CD4-positive, alpha-beta memory T cell (primary cell): ENCODE measurements around the gene SLC17A3. TPM values are rescaled to one million over a fixed set of nuclear protein-coding genes. Genes with fewer than 3 reads are reported as not detected.

ENCODE experiments used
- CTCF ChIA-PET: fragments of 350-600 bp; sonication (Branson Sonifier 250); formaldehyde crosslinking; loops from one replicate; lab custom pipeline; 2021; ENCODE audit warnings: inconsistent platforms; ENCODE audit not compliant: partially characterized antibody; lab: Charles Lee
- POLR2A ChIA-PET: fragments of 350-600 bp; sonication (Branson Sonifier 250); formaldehyde crosslinking; loops from one replicate; lab custom pipeline; 2021; ENCODE audit not compliant: partially characterized antibody; lab: Charles Lee
- DNase-seq, 5 donors: peaks; one replicate each; pipeline versions ENCODE4 v3.0.0 to v3.0.0-alpha.2; 2020 to 2022; ENCODE audit warnings: mixed read lengths in 1 of 5
- H3K27ac ChIP-seq: one replicate; pipeline ENCODE4 v1.7.0; 2013; ENCODE audit warnings: low read depth, low read length
- H3K27me3 ChIP-seq: 2 replicates; pipeline ENCODE4 v1.7.0; 2013; ENCODE audit warnings: mild to moderate bottlenecking, low read length, moderate library complexity; ENCODE audit not compliant: insufficient read depth
- H3K36me3 ChIP-seq: 2 replicates; pipeline ENCODE4 v1.7.0; 2013; ENCODE audit warnings: mild to moderate bottlenecking, low read length, moderate library complexity; ENCODE audit not compliant: insufficient read depth
- H3K4me1 ChIP-seq: 2 replicates; pipeline ENCODE4 v1.7.0; 2013; ENCODE audit warnings: mild to moderate bottlenecking, low read length, moderate library complexity; ENCODE audit not compliant: insufficient read depth
- H3K4me3 ChIP-seq, 2 donors: one replicate each; pipeline ENCODE4 v1.7.0; 2013; ENCODE audit warnings: low read length in 2 of 2, mild to moderate bottlenecking in 1 of 2
- H3K9me3 ChIP-seq, 2 donors: one replicate each; pipeline ENCODE4 v1.7.0; 2013; ENCODE audit warnings: low read length in 2 of 2, control low read depth in 1 of 2; ENCODE audit not compliant: control insufficient read depth in 1 of 2
- H3K27ac Mint-ChIP-seq, 7 donors: one replicate each; pipeline ENCODE4 v1.8.0; 2020 to 2021; ENCODE audit warnings: mixed read lengths in 7 of 7, mild to moderate bottlenecking in 6 of 7, inconsistent platforms in 3 of 7, moderate library complexity in 3 of 7
- H3K27me3 Mint-ChIP-seq, 2 donors: one replicate each; pipeline ENCODE4 v1.8.0; 2020 to 2021; ENCODE audit warnings: mixed read lengths in 2 of 2
- H3K36me3 Mint-ChIP-seq, 2 donors: one replicate each; pipeline ENCODE4 v1.8.0; 2020 to 2021; ENCODE audit warnings: mixed read lengths in 2 of 2, inconsistent platforms in 1 of 2, mild to moderate bottlenecking in 1 of 2
- H3K4me1 Mint-ChIP-seq, 4 donors: one replicate each; pipeline ENCODE4 v1.8.0; 2020 to 2021; ENCODE audit warnings: mixed read lengths in 4 of 4, mild to moderate bottlenecking in 1 of 4
- H3K4me3 Mint-ChIP-seq, 8 donors: one replicate each; pipeline ENCODE4 v1.8.0; 2020 to 2021; ENCODE audit warnings: mixed read lengths in 8 of 8, mild to moderate bottlenecking in 7 of 8, moderate library complexity in 6 of 8, inconsistent platforms in 3 of 8
- H3K9me3 Mint-ChIP-seq, 8 donors: one replicate each; pipeline ENCODE4 v1.8.0; 2020 to 2021; ENCODE audit warnings: mixed read lengths in 8 of 8, mild to moderate bottlenecking in 5 of 8, inconsistent platforms in 3 of 8, moderate library complexity in 1 of 8
- intact Hi-C: fragments of 100-400 bp; cut with micrococcal nuclease; formaldehyde crosslinking; loops from one replicate; pipeline ENCODE4 v1.15.1; 2023
- polyA plus RNA-seq, 2 donors: library from polyadenylated mRNA; unstranded; fragments of 300-500 nt; fragmentation: Illumina TruSeq; gene quantifications; one replicate each; pipeline ENCODE4 v1.2.3, GENCODE V29; 2021
- total RNA-seq, 2 experiments: library from RNA; stranded (reverse); gene quantifications; one replicate each; pipeline ENCODE4 v1.2.3, GENCODE V29; 2021

SLC17A3 gene
- total and polyA plus RNA-seq, 4 experiments from 2014 or later = 0.75 to 1.00 (median 0.81) TPM; not detected in 1

DNA sequence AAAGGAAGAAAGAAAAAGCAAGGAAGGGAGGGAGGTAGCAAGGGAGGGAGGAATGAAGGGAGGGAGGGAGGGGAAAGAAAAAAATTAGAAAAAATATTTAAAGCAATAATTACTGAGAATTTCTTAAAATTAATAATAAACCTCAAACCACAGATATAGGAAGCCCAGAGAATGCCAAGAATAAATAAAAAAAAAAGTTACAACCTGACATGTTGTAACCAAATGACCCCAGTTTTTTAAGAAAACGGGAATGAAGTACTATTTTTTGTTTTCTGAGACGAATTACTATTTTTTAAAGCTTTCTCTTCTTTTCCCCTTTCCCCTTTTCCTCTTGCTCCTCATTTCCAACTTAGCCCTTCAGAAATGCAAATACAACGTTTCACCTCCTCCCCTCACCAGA is 58.8 kb downstream of the SLC17A3 start:
- H3K4me3 ChIP-seq = no peak overlapping the region
- H3K27ac Mint-ChIP-seq = no peak overlapping the region
- POLR2A ChIA-PET = interaction anchor here (0.5 kb wide), 1 partner anchor 67 kb away, joined by 3 read pairs; no protein-coding TSS in a partner anchor
- no peaks in the 10 kb centered on the region for H3K27me3 ChIP-seq
- peaks cover 0 to 5% (median 3%) of the 10 kb centered on the region in 8 donors for H3K9me3 Mint-ChIP-seq
- H3K27me3 Mint-ChIP-seq = peaks cover 1 to 4% of the 10 kb centered on the region in 2 donors
- CTCF ChIA-PET = no interaction called here
- DNase-seq = no peak
- intact Hi-C loops = no loop called here
- no peak overlapping the region for H3K27ac ChIP-seq
- H3K36me3 Mint-ChIP-seq = no peaks in the 10 kb centered on the region
- H3K4me1 ChIP-seq = no peaks in the 10 kb centered on the region
- no peaks in the 10 kb centered on the region for H3K4me1 Mint-ChIP-seq
- H3K9me3 ChIP-seq = no peaks in the 10 kb centered on the region
- no peaks in the 10 kb centered on the region for H3K36me3 ChIP-seq
- H3K4me3 Mint-ChIP-seq = no peak overlapping the region

- intact Hi-C loops = no loop called here
- CTCF ChIA-PET = interaction anchor here (1.5 kb wide), 1 partner anchor 17 kb away, joined by 7 read pairs; no protein-coding TSS in a partner anchor
- Histone ChIP-seq H3K9me3 (no peaks in the 10 kb centered on the region), H3K4me3 (no peak overlapping the region), H3K27ac (no peak overlapping the region), H3K27me3 (no peaks in the 10 kb centered on the region), H3K4me1 (no peaks in the 10 kb centered on the region), H3K36me3 (no peaks in the 10 kb centered on the region)
- DNase-seq = no peak
- H3K4me1 Mint-ChIP-seq = no peaks in the 10 kb centered on the region
- no peak overlapping the region for H3K27ac Mint-ChIP-seq
- no peak overlapping the region for H3K4me3 Mint-ChIP-seq
- H3K27me3 Mint-ChIP-seq = peaks cover 7 to 17% of the 10 kb centered on the region in 2 donors
- H3K9me3 Mint-ChIP-seq = peaks cover 0 to 9% (median 2%) of the 10 kb centered on the region in 8 donors
- POLR2A ChIA-PET = no interaction called here
- H3K36me3 Mint-ChIP-seq = no peaks in the 10 kb centered on the region
These were observed 69.2 kb downstream of the SLC17A3 start for GRCh38 chr6:25804804-25805203.

DNA sequence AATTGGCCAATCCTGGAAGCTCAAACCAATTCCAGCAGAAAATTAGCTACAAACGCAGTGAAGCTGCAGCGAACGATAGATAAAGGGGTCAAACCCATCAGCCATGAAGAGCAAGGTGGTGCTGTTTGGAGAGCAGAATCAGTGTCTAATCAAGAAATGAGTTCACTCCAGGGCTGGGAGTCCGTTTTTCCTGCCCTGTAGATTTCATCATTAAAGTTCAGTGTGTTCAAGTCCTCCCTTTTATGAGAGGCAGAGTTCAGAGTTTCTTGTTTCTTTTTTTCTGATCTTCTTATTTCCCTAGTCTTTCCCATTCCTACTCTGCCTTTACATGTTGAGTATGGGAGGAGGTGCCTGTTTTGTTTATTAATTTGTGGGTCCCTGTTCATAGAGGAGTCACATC is 72.6 kb downstream of the SLC17A3 start:
- no peak for DNase-seq
- Histone ChIP-seq H3K9me3 (no peaks in the 10 kb centered on the region), H3K27me3 (no peaks in the 10 kb centered on the region), H3K4me3 (no peak overlapping the region), H3K27ac (no peak overlapping the region), H3K36me3 (no peaks in the 10 kb centered on the region), H3K4me1 (no peaks in the 10 kb centered on the region)
- ChIA-PET POLR2A (no interaction called here), CTCF (no interaction called here)
- Mint-ChIP-seq H3K9me3 (peaks cover 0 to 9% (median 2%) of the 10 kb centered on the region in 8 donors), H3K27ac (no peak overlapping the region), H3K27me3 (peaks cover 5 to 17% of the 10 kb centered on the region in 2 donors), H3K4me1 (no peaks in the 10 kb centered on the region), H3K4me3 (no peak overlapping the region), H3K36me3 (no peaks in the 10 kb centered on the region)
- intact Hi-C loops = no loop called here

Other genes starting within 250 kb of the SLC17A3 start
- gene SCGN, start 222.0 kb downstream of the SLC17A3 start, total RNA-seq = not detected
- not detected for gene SCGN, start 222.0 kb downstream of the SLC17A3 start, polyA plus RNA-seq
- not detected for gene SLC17A4, start 119.5 kb downstream of the SLC17A3 start, total RNA-seq
- gene SLC17A4, start 119.5 kb downstream of the SLC17A3 start, polyA plus RNA-seq = not detected
- under 1 TPM in 1 of 2 experiments, not detected in 1; 0.19 TPM for gene SLC17A1, start 42.2 kb downstream of the SLC17A3 start, total RNA-seq
- not detected for gene SLC17A1, start 42.2 kb downstream of the SLC17A3 start, polyA plus RNA-seq
- not detected for gene SLC17A2, start 56.4 kb upstream of the SLC17A3 start, total RNA-seq
- not detected for gene SLC17A2, start 56.4 kb upstream of the SLC17A3 start, polyA plus RNA-seq
- gene TRIM38, start 88.6 kb upstream of the SLC17A3 start, total RNA-seq = 10 to 100 TPM; 37.7 TPM
- 10 to 100 TPM in 1 of 2 donors, 1 to 10 TPM in 1; 4.5 to 10.0 TPM for gene TRIM38, start 88.6 kb upstream of the SLC17A3 start, polyA plus RNA-seq
- gene HFE, start 213.2 kb upstream of the SLC17A3 start, total RNA-seq = 1 to 10 TPM; 3.5 to 4.2 TPM
- 1 to 10 TPM; 3.4 to 4.2 TPM for gene HFE, start 213.2 kb upstream of the SLC17A3 start, polyA plus RNA-seq